GM18868 (cell line): ENCODE results near the gene TTLL1.
"Not testable (repeated sequence)": the region's sequence is repeated elsewhere in the genome, so short reads cannot be mapped to it uniquely, and the experiment has no call there.

ENCODE experiments used
- ATAC-seq: cut with Tn5 transposase; IDR thresholded peaks from one replicate; pipeline ENCODE4 v1.9.1; 2021; ENCODE audit warnings: mild to moderate bottlenecking, moderate library complexity; ENCODE audit not compliant: unreplicated experiment

The TTLL1 gene

DNA sequence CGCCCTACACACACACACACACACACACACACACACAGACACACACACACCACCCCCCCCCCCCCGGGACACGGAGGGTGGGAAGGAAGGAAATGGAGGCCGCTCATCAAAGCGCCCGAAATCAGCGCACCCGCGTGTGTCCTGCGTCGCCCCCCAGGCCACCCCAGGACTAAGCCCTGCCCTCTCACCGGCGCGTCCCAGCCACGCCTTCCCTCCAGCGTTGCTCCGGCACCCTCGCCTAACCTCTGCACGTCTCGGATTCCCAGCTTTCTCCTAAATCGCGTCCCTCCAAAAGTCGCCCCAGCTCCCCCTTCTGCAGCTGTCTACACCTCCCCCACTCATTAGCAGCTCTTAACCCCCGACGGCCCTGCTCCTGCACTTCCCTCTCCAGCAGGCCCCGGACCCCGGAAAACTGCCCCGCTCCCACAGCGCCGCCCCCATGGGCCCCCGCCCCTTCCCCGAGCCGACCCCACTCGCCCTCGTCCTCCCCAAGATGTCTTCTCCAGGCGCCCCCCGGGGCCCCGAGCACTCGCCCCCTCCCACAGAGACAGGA lies 74.8 kb downstream of the TTLL1 start:
- no peak for ATAC-seq

- ATAC-seq, result no peak
These were observed 75.6 kb downstream of the TTLL1 start for GRCh38 chr22:43013355-43014315.

DNA sequence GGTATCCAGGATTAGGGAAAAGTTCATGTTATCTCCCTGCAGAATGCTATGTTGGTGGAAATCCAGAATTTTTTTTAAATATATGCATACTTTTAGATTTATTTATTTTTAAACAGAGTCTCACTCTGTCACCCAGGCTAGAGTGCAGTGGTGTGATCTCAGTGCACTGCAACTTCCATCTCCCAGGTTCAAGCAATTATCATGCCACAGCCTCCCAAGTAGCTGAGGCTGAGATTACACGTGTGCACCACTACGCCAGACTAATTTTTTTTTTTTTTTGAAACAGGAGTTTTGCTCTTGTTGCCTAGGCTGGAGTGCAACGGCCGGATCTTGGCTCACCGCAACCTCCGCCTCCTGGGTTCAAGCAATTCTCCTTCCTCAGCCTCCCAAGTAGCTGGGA lies 76.8 kb downstream of the TTLL1 start:
- ATAC-seq, result no peak

DNA sequence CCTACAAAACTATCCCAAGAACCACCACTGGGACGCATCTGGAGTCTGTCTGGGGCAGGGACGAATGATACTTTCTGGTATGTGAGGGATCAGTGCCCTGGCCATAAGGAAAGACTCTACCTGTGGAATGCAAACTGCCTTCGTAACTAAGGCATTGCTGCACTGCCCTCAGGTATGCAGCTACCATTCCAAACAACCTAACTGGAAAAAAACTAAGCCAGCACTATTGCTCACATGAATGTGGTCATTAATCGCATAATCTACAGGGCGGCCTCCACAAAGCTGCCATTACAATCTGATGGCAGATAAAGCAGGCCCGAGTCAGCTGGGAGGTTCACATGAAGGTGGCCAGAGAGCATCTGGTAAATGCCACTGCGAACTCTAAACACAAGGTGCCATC lies 78.1 kb downstream of the TTLL1 start:
- ATAC-seq, result no peak

DNA sequence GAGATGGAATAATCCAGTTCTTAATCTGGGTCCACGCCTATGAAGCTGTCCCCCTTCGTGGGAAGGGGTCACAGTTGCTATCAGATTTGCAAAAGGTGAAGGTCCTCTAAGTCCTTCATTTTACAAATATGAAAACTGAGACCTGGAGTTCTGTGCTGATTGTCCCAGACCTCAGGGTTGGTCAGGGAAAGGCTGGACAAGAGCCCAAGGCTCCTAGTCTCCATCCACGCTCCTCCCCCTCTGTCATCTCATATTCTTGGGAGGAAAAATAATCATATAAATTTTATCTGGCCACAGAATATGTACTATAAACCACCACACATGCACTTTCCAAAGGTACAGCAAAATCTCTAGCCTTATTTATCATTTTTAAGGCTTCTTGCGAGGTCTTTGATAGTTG lies 79.7 kb downstream of the TTLL1 start:
- no peak for ATAC-seq

DNA sequence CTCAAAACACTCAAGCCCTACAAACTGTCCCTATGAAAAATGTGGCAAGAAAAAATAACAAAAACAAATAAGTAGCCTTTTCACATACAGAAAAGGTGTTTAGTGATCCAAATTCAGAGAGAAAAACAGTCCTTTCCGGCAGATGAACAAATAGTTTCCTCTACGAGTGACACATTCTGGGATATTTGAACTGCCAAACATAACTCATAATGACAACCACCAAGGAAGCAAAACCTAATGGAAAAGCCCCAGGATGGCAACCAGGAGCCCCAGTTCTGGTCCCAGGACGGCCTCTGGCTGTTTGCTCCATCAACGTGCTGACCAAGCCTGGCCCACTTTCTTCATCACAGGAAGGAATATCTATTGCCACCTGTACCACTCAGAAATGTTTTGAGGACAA lies 80.3 kb downstream of the TTLL1 start:
- no peak for ATAC-seq

DNA sequence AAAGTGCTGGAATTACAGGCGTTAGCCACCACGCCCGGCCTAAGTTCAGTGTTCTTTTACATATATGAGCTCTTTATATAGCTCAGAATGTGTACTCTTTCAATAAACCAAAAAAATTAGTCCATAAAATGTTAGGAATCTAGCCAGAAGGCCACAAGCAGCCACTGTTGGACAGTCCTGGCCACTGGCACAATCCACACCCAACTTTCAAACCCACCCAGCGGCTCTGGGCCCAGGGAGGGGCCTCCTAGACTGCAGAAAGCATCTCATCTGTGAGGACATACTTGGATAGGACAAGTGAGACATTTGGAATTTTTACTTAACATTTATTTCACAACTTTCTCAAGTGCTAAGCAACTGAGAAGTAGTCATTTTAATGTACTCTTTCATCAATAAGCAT lies 80.7 kb downstream of the TTLL1 start:
- ATAC-seq, result no peak

DNA sequence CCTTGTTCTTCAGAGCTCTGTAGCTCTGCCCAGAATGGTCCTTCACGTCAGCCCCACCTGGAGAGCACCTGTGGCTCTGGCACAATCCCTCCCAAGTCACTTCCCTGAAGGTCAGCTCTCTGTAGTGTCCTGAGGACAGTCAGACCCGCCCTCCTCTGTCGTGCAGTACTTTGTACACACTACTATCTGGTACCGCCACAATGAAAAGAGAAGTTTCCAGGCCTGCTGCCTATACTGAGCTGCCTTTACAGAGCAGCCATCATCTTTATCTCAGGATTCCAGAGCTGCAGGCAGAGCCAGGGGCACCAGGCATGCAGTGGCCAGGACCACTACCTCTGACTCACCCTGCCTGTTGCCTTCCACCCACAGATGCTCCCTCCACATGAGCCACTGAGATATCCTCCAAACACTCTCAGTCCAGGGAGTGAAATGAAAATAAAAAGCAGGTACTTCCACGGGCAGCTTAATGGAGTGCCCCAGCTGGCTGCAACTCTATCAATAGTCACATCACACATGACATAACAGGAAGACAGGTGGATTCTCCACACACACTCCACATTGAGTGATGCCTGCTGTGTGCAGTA lies 81.6 kb downstream of the TTLL1 start:
- ATAC-seq, result no peak

- ATAC-seq, result no peak
These were observed 82.4 kb downstream of the TTLL1 start for GRCh38 chr22:43006753-43007152.

DNA sequence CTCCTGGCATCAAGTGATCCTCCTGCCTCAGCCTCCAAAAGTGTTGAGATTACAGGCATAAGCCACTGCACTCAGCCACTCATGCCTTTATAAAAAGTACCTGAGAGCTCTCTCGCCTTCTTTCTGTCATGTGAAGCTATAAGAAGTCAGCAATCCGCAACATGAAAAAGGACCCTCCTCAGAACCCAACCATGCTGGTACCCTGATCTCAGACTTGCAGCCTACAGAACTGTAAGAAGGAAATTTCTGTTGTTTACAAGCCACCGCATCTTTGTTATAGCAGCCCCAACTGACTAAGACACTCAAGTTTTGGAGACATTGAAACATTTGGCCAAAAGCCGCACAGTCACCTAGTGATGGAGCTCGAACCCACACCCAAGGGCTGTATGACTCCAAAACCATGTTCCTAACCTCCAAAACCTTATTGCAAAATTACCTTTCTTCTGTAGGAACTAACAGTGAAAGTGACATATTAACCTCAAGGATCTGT lies 83.1 kb downstream of the TTLL1 start:
- ATAC-seq, result no peak

DNA sequence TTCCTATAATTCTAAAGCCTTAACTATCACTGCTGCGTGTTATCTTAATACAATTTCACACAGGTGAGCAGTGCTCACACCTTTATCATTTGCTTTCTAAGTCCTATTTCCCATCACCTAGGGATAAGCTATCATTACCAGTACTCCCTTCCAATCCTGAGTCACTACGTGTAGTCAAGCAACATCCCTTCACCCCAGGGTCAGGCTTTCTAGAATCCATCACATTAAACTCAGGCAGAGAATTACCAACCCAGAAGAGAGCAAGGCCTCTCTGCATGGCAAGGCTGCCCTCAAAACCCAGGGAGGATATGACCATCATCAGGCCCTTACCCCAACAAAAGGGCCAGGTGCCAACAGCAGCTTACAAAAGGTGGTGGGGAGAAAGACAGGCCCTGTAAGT lies 84.1 kb downstream of the TTLL1 start:
- ATAC-seq, result no peak

- no peak for ATAC-seq
These were observed 84.7 kb downstream of the TTLL1 start for GRCh38 chr22:43004362-43005035.

GRCh38 chr22:43002202-43002586 lies 87.0 kb downstream of the TTLL1 start:
- no peak for ATAC-seq

- no peak for ATAC-seq
These were observed 87.7 kb downstream of the TTLL1 start for GRCh38 chr22:43001271-43002201.

DNA sequence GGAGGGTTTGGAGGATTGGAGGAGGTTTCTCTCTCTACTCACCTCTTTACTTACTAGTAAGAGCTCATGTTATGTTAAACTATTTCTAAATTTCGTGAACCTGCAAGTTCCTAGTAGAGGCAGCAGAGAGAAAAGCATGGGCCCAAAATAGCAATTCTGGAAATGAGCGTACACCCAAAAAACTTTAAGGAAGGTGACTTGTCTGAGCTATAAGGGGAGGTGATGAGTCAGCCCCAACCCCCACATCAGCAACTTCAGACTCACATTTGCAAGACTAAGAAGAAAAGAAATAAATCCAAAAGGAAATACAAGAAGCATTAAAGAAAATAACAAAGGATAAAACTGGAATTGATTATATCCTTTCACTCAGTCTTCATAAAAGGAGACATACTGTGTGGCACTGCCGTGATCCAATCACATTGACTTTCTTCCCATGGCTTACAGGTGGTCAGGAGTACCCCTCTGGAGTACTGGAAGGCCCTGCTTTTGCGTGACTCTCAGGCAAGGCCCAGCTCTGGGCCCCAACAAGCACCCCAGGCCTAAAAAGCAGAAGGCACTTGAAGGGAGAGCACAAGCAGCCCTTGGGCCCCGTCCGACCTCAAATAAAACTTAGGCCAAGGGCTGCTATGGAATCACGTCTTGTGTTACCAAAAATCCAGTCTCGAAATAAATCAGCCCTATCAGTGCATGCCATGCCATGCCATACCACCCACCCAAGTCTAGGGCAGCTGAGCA lies 88.6 kb downstream of the TTLL1 start:
- no peak for ATAC-seq

DNA sequence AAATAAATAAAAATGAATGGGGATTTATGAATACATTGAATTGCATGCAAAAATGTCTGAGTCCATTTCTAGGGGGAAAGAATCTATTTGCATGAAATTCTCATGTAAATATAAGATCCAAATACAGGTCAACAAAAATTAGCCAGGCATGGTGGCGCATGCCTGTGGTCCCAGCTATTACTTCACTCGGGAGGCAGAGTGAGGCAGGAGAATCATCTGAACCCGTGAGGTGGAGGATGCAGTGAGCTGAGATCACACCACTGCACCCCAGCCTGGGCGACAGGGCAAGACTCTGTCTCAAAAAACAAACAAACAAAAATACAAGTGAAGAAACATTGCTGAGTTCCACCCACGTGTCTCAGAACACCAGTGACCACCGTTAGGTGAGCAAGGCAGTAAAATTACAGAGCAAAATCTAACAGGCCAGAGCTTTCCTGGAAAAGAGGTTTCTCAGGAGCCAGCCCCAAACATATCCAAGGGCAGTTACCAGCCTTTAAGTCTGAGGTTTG lies 91.6 kb downstream of the TTLL1 start:
- no peak for ATAC-seq

DNA sequence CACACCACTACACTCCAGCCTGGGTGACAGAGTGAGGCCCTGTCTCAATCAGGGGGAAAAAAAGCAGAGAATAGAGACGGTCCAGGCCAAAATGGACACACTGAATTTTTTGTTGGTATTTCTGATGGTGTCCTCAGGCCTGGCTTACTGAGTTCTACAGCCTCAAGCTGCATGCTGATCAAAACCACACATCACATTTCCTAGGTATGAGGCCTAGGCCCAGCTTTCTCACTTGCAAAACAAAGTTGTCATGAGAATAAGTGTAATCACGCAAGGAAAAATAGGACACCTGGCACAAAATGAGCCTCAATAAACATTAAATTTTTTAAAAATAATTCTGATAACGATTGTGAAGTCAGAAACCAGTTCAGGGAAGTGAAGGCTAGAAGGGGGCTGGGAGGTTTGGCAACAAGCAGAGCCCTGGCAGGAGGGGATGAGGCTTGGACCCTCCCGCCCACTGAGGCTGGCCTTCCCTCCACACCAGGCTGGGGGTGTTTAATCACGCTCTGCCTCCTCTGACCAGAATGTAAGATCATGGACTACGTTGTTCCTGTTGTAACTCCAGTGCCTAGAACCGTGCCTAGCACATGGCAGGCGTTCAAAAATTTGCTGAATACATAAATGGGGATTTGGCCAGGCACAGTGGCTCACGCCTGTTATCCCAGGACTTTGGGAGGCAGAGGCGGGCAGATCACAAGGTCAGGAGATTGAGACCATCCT lies 92.4 kb downstream of the TTLL1 start:
- no peak for ATAC-seq

GRCh38 chr22:42995654-42996053 lies 93.5 kb downstream of the TTLL1 start:
- ATAC-seq, result not testable (repeated sequence)
